PC-9 (cell line): Measurements from ENCODE around the gene WDR5. TPM values are rescaled to one million over a fixed set of nuclear protein-coding genes. Genes with fewer than 3 reads are reported as not detected.

Source experiments
- BruUV-seq: library from RNA; stranded (reverse); fragments of 400-500 nt; replicated peaks from 2 replicates; lab custom pipeline; 2021; lab: Mats Ljungman, UMichigan
- CTCF ChIA-PET: fragments of 300-600 bp; sonication (Branson Sonifier 250); formaldehyde crosslinking; loops from one replicate; lab custom pipeline; 2022; ENCODE audit warnings: antibody characterized with exemption; lab: Charles Lee
- POLR2A ChIA-PET: fragments of 300-600 bp; sonication (Branson Sonifier 250); formaldehyde crosslinking; loops from one replicate; lab custom pipeline; 2022; ENCODE audit warnings: antibody characterized with exemption; ENCODE audit not compliant: unreplicated experiment; lab: Charles Lee
- DNase-seq, 2 experiments: peaks; one replicate each; pipeline versions ENCODE4 v3.0.0 to v3.0.0-alpha.2; 2015 to 2022; ENCODE audit warnings: mixed read lengths in 1 of 2
- H2AFZ ChIP-seq: fragments of 200-600 bp; sonication (generic); 2 replicates; pipeline ENCODE4 v1.8.1; 2017; ENCODE audit warnings: antibody characterized with exemption
- H3F3A ChIP-seq: fragments of 200-600 bp; sonication (generic); 2 replicates; pipeline ENCODE4 v1.8.1; 2017; ENCODE audit warnings: antibody characterized with exemption, mild to moderate bottlenecking, low read depth; ENCODE audit not compliant: insufficient read depth
- H3K27ac ChIP-seq: fragments of 200-600 bp; sonication (generic); 2 replicates; pipeline ENCODE4 v1.6.1; 2016; ENCODE audit warnings: mixed run types
- H3K27me3 ChIP-seq: fragments of 200-600 bp; sonication (generic); 2 replicates; pipeline ENCODE4 v1.6.1; 2016; ENCODE audit warnings: low read depth, mixed run types; ENCODE audit not compliant: insufficient read depth
- H3K36me3 ChIP-seq: fragments of 200-600 bp; sonication (generic); 2 replicates; pipeline ENCODE4 v1.6.1; 2016; ENCODE audit warnings: low read depth, mixed run types
- H3K4me1 ChIP-seq: fragments of 200-600 bp; sonication (generic); replicated peaks from 2 replicates; pipeline ENCODE4 v1.6.1; 2016; ENCODE audit warnings: mixed run types; ENCODE audit not compliant: insufficient read depth
- H3K4me2 ChIP-seq: fragments of 200-600 bp; sonication (generic); 2 replicates; pipeline ENCODE4 v1.6.1; 2017; ENCODE audit warnings: mixed run types
- H3K4me3 ChIP-seq: fragments of 200-600 bp; sonication (generic); 2 replicates; pipeline ENCODE4 v1.6.1; 2016; ENCODE audit warnings: mixed run types
- H3K79me2 ChIP-seq: fragments of 200-600 bp; sonication (generic); 2 replicates; pipeline ENCODE4 v1.6.1; 2017; ENCODE audit warnings: low read depth, mixed run types
- H3K9me2 ChIP-seq: fragments of 200-600 bp; sonication (generic); 2 replicates; pipeline ENCODE4 v1.8.1; 2017; ENCODE audit warnings: mild to moderate bottlenecking; ENCODE audit not compliant: insufficient read depth
- H3K9me3 ChIP-seq: fragments of 200-600 bp; sonication (generic); 2 replicates; pipeline ENCODE4 v1.8.1; 2016; ENCODE audit warnings: low read depth; ENCODE audit not compliant: insufficient read depth
- H4K20me1 ChIP-seq: fragments of 200-600 bp; sonication (generic); 2 replicates; pipeline ENCODE4 v1.8.1; 2017; ENCODE audit not compliant: insufficient read depth
- CTCF ChIP-seq: fragments of 200-600 bp; sonication (generic); conservative IDR thresholded peaks from 2 replicates; pipeline ENCODE4 v1.6.1; 2017; ENCODE audit warnings: mixed run types, antibody characterized with exemption, mild to moderate bottlenecking, moderate library complexity
- EZH2 ChIP-seq: fragments of 200-600 bp; sonication (generic); IDR thresholded peaks from 2 replicates; pipeline ENCODE4 v1.8.0; 2017; ENCODE audit warnings: antibody characterized with exemption, low read depth
- intact Hi-C: fragments of 100-400 bp; cut with micrococcal nuclease; formaldehyde crosslinking; loops from one replicate; pipeline ENCODE4 v1.10.0; 2022; ENCODE audit not compliant: unreplicated experiment
- total RNA-seq: library from RNA; stranded (reverse); gene quantifications from 2 replicates; pipeline ENCODE4 v1.2.3, GENCODE V29; 2021

The WDR5 gene
- total RNA-seq, 1 experiment from 2014 or later: 53.4 TPM

DNA sequence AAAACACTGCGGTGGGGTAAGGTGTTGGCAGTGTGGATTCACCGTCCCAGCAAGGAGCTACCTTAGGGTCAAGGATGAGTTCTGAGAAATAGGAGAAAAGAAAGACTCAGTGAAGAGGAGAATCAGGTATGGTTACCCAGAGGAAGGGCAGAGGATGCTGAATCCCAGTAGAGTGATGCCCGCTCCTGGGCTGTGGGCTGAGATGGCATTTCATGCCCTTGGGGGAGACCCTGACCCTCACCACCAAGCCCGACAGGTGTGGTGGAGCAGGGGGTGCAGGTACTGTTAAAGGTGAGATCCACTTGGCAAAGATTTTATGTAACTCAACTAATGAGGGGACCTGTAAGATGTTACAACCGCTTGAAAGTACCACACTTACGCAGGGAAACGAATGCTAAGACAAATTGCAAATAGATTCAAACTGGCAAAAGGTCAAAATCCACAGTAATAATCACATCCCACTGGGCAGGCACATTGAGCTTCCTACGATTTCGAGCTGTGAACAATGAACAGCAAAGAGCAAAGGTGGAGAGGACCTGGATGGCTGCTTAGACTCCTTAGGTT lies 26.4 kb downstream of the WDR5 start:
- Histone ChIP-seq H3K4me2 (no peak overlapping the region), H3K27me3 (no peaks in the 10 kb centered on the region), H3K27ac (no peak overlapping the region), H3K4me3 (no peak overlapping the region), H3K9me2 (no peaks in the 10 kb centered on the region), H3K4me1 (peaks cover 6% of the 10 kb centered on the region), H3K79me2 (0 out of 2 replicates have a peak, but pooled peaks cover 6% of the 10 kb centered on the region), H3K36me3 (no peaks in the 10 kb centered on the region), H3K9me3 (no peaks in the 10 kb centered on the region), H3F3A (peaks cover 37% of the 10 kb centered on the region; the same call in 1 of the 2 replicates), H4K20me1 (no peaks in the 10 kb centered on the region), H2AFZ (no peak overlapping the region)
- ChIA-PET POLR2A (interaction anchor here (0.7 kb wide), 1 partner anchor 251 kb away, joined by 3 read pairs; no protein-coding TSS in a partner anchor), CTCF (interaction anchor here (0.6 kb wide), 1 partner anchor 78 kb away, joined by 5 read pairs; no protein-coding TSS in a partner anchor)
- TF ChIP-seq CTCF (no peak), EZH2 (no peak)
- intact Hi-C loops: no loop called here
- no peak for DNase-seq
- BruUV-seq: no TSS peak

DNA sequence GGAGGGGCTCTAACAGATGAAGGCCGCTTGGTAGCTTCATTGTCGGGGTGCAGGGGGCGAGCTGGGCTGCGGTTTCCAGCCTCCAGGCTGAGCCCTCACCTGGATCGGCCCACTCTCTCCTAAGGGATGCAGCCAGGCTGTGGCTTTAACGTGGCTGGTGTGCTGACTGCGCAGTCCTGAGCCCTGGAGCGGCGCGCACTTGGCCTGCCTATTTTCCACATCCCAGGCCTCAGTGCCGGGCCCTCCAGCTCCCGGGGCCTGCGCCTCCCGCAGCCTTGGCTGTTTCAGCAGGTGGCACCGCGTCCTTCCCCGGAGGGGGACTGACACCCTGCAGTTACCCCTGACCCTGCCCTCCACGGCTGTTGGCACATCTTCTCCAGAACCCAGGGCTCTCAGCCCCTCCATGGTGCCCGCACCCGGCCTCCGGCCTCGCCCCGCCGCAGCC lies 27.1 kb downstream of the WDR5 start:
- Histone ChIP-seq H2AFZ (no peak overlapping the region), H3K79me2 (0 out of 2 replicates have a peak, but pooled peaks cover 6% of the 10 kb centered on the region), H3K9me3 (no peaks in the 10 kb centered on the region), H3K36me3 (no peaks in the 10 kb centered on the region), H3K27me3 (no peaks in the 10 kb centered on the region), H3K4me3 (no peak overlapping the region), H4K20me1 (no peaks in the 10 kb centered on the region), H3F3A (peaks cover 40% of the 10 kb centered on the region; the same call in 1 of the 2 replicates), H3K4me1 (peaks cover 6% of the 10 kb centered on the region), H3K9me2 (no peaks in the 10 kb centered on the region), H3K27ac (no peak overlapping the region), H3K4me2 (no peak overlapping the region)
- BruUV-seq: no TSS peak
- intact Hi-C loops: no loop called here
- CTCF ChIA-PET: interaction anchor here (0.6 to 0.7 kb wide), 2 partner anchors 27 to 78 kb away, joined by 3 to 5 read pairs; partner anchors contain the start of gene WDR5
- no peak for TF ChIP-seq CTCF
- TF ChIP-seq EZH2: no peak
- POLR2A ChIA-PET: interaction anchor here (0.6 to 0.7 kb wide), 2 partner anchors 250 to 474 kb away, joined by 3 read pairs; no protein-coding TSS in a partner anchor
- no peak for DNase-seq

DNA sequence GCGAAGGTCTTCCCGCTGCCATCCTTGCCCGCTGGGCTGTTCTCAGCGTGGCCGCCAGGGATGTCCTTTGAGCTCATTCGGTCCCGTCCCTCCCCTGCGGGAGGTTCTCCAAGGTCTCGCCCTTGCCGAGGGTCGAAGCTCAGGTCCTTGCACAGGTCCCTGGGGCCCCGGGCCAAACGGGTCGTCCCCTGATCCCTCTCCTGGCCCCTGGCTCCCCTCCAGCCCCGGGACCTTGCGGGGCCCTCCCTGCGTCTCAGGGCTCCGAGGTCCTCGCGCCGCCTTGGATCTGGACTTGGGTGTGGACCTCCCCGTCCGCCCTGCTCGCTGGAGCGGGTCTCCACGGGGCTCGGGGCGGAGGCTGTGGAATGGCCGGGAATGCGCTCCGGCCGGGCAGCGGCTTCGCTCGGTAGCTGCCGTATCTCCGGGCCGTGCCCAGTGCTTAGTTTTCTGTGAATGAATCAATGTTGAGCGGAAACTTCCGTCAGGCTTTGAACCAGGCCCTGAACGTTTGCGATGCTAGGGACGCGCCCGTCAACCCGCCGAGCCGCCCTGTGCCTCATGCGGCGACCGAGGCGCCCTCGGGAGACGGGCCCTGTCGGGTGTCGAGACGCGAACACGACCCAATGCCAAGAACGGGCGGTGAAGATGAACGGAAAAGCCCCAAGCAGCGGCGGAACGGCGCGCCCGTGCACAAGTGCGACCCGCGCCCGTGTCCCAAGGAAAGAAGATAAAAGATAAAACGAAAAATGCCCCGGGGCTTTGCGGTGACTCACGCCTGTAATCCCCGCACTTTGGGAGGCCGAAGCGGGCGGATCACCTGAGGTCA lies 27.7 kb downstream of the WDR5 start:
- no peak overlapping the region for H3K4me2 ChIP-seq
- intact Hi-C loops: loop anchor here (1.0 to 2.0 kb wide), 3 partner anchors 139 to 193 kb away; partner anchors contain the start of gene BRD3OS
- peak; percentile 50 to 67 for DNase-seq

More for the DNA sequence above, 27.7 kb downstream of the WDR5 start:
- no peaks in the 10 kb centered on the region for H3K9me3 ChIP-seq
- H3F3A ChIP-seq: peaks cover 36% of the 10 kb centered on the region; the same call in 1 of the 2 replicates
- BruUV-seq: no TSS peak
- CTCF ChIA-PET: interaction anchor here (0.6 to 0.7 kb wide), 3 partner anchors 28 to 1206 kb away, joined by 3 read pairs; partner anchors contain the start of gene WDR5
- H3K9me2 ChIP-seq: no peaks in the 10 kb centered on the region
- no peak overlapping the region for H3K27ac ChIP-seq
- H3K27me3 ChIP-seq: no peaks in the 10 kb centered on the region
- H3K4me1 ChIP-seq: peaks cover 6% of the 10 kb centered on the region
- H3K36me3 ChIP-seq: no peaks in the 10 kb centered on the region
- POLR2A ChIA-PET: interaction anchor here (0.6 to 0.7 kb wide), 2 partner anchors 249 to 474 kb away, joined by 3 read pairs; no protein-coding TSS in a partner anchor
- no peak overlapping the region for H2AFZ ChIP-seq
- TF ChIP-seq EZH2 (no peak), CTCF (peak; percentile 34; the same call in 1 of the 2 replicates)
- no peak overlapping the region for H3K4me3 ChIP-seq
- H4K20me1 ChIP-seq: no peaks in the 10 kb centered on the region
- 0 out of 2 replicates have a peak, but pooled peaks cover 6% of the 10 kb centered on the region for H3K79me2 ChIP-seq
